SH-SY5Y (cell line): ENCODE measurements around the gene ARL2BP.

ENCODE experiments used
- GATA2 ChIP-seq: IDR thresholded peaks from 2 replicates; pipeline ENCODE4 v1.6.1; 2011; ENCODE audit warnings: mild to moderate bottlenecking, low read depth, low read length
- GATA3 ChIP-seq: IDR thresholded peaks from 2 replicates; pipeline ENCODE4 v1.6.1; 2011; ENCODE audit warnings: low read depth, mild to moderate bottlenecking, low read length, moderate library complexity

DNA sequence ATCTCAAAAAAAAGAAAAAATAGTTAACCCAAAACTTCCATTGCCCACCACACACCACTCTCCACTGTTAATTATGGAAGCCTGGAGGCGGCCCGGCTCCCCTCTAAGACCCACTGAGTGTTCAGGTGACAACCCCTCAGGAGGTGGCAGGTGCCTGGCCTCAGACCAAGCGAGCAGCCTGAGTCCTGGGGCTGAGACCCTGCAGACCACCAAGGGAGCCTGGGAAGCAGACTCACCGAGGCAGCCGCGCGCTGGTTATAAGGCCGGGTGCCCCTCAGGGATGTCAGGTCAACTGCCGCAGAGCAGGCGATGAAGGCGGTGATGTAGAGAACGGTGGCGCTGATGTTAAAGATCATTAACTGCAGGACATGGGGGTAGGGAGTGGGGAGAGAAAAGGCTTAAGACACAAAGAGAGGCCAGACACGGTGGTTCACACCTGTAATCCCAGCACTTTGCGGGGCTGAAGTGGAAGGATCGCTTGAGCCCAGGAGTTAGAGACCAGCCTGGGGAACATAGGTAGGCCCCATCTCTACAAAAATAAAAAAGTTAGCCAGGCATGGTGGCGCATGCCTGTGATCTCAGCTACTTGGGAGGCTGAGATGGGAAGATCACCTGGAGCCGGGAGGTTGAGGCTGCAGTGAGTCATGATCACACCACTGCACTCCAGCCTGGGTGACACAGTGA is 13.3 kb downstream of the ARL2BP start:
- TF ChIP-seq GATA2 (no peak), GATA3 (no peak)
